Naive B cell (primary cell): ENCODE results near the gene CTSW. TPM values are rescaled to one million over a fixed set of nuclear protein-coding genes. Genes with fewer than 3 reads are reported as not detected.

ENCODE experiments used
- ATAC-seq, 2 donors: fragments of 150-1000 bp; cut with Tn5 transposase; 2 replicates each; pipeline ENCODE4 v1.10.0; 2021; ENCODE audit warnings: low read depth in 2 of 2, mild to moderate bottlenecking in 2 of 2, moderate library complexity in 2 of 2
- DNase-seq: peaks from one replicate; pipeline ENCODE4 v3.0.0; 2022
- H3K27ac Mint-ChIP-seq, 6 donors: one replicate each; pipeline ENCODE4 v1.8.0; 2020 to 2022; ENCODE audit warnings: mild to moderate bottlenecking in 6 of 6, mixed read lengths in 6 of 6, moderate library complexity in 5 of 6, inconsistent platforms in 2 of 6
- H3K27me3 Mint-ChIP-seq, 3 donors: one replicate each; pipeline ENCODE4 v1.8.0; 2021 to 2022; ENCODE audit warnings: mixed read lengths in 3 of 3, mild to moderate bottlenecking in 1 of 3
- H3K36me3 Mint-ChIP-seq, 2 donors: one replicate each; pipeline ENCODE4 v1.8.0; 2020 to 2022; ENCODE audit warnings: mixed read lengths in 2 of 2, inconsistent platforms in 1 of 2, mild to moderate bottlenecking in 1 of 2
- H3K4me1 Mint-ChIP-seq, 3 donors: one replicate each; pipeline ENCODE4 v1.8.0; 2020 to 2022; ENCODE audit warnings: mixed read lengths in 3 of 3, inconsistent platforms in 1 of 3, mild to moderate bottlenecking in 1 of 3, moderate library complexity in 1 of 3
- H3K4me3 Mint-ChIP-seq, 8 donors: one replicate each; pipeline ENCODE4 v1.8.0; 2020 to 2022; ENCODE audit warnings: mild to moderate bottlenecking in 8 of 8, mixed read lengths in 8 of 8, moderate library complexity in 8 of 8, inconsistent platforms in 2 of 8
- H3K9me3 Mint-ChIP-seq, 7 donors: one replicate each; pipeline ENCODE4 v1.8.0; 2020 to 2022; ENCODE audit warnings: mixed read lengths in 7 of 7, mild to moderate bottlenecking in 5 of 7, inconsistent platforms in 2 of 7, moderate library complexity in 1 of 7
- polyA plus RNA-seq, 6 donors: library from polyadenylated mRNA; unstranded; fragments of 300-500 nt; fragmentation: Illumina TruSeq; gene quantifications; one replicate each; pipeline ENCODE4 v1.2.3, GENCODE V29; 2021; ENCODE audit warnings: low read depth in 6 of 6

Gene CTSW
- polyA plus RNA-seq, 6 donors from 2014 or later: 0.68 to 7.2 (median 3.0) TPM

DNA sequence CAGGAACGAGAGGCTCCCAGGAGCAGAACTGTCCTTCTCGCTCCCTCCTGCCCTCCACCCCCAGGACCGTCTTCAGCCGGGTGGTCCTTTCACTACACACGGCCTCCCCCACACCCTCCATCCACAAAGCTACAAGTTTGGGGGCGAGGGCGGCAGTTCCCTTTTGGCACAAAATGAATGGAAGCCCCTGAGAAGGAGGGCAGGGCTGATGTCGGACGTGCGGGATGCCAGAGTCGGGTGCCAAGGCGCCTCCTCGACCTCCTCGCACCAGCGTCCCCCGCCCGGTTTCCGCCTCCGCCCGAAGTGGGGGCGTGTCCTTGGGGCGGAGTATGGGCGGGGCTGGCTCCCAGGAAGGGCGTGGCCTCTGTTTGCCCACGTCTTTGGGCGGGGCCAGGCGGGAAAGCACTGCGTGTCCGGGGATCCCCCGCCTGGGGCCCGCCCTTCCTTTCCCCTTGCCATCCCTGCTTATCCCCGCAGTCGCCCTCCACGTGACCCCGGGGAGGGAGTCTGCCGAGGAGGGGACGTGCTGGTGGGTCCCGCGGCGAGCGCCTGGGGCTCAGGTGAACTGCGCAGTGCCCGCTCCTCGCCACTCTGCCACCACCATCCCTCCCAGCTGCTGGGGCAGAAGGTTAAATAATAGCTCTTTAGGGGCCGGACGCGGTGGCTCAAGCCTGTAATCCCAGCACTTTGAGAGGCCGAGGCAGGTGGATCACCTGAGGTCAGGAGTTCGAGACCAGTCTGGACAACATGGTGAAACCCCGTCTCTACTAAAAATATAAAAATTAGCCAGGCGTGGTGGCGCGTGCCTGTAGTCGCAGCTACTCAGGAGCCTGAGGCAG, 6.1 kb upstream of the CTSW start:
- Mint-ChIP-seq H3K4me3 (peak overlapping the region; percentile 83 to 94 (median 89)), H3K9me3 (no peaks in the 10 kb centered on the region), H3K27me3 (peaks cover 0 to 7% (median 0%) of the 10 kb centered on the region in 3 donors), H3K4me1 (peaks cover 22% of the 10 kb centered on the region in 3 donors), H3K36me3 (no peaks in the 10 kb centered on the region), H3K27ac (peak overlapping the region; percentile 84 to 98 (median 97))
- ATAC-seq (peak; percentile 88 to 92), DNase-seq (peak; percentile 98)

- peaks cover 0 to 4% of the 10 kb centered on the region in 2 donors for H3K36me3 Mint-ChIP-seq
- H3K27ac Mint-ChIP-seq: peak overlapping the region in 1 of 6 donors; percentile 5
- no peak for DNase-seq
- no peaks in the 10 kb centered on the region for H3K9me3 Mint-ChIP-seq
- no peaks in the 10 kb centered on the region for H3K27me3 Mint-ChIP-seq
- H3K4me3 Mint-ChIP-seq: peak overlapping the region in 1 of 8 donors; percentile 27
- no peak for ATAC-seq
- peaks cover 12 to 28% (median 15%) of the 10 kb centered on the region in 3 donors for H3K4me1 Mint-ChIP-seq
Observed at GRCh38 chr11:65880027-65880426, 390 bp downstream of the CTSW start.

DNA sequence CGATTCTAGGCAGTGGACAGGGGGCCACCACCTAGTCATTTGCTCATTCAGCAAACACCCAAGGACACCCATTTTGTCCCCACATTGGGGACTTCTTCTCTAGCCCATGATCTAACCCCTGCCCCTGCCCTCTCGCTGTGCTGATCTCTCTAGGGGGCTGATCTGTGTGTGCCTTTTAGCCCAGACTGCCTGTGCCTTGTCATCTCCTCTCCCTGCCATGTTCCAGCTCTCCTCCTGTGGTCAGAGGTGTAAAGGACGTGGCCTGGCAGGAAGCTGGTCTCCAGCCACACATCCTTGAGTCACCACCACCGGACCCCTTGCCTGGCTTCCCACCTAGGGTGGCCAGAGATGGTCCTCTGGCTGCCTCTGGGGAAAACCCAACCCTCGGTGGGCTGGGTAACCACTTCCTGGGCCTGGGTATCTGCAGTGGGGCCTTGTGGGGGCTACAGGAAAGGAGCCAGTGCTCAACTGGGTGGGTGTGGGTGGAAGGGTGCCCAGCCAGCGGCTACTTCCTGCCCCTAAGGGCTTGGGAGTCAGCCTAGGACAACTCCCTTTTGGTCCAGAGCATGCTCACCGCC, 1.3 kb downstream of the CTSW start:
- no peak overlapping the region for H3K4me3 Mint-ChIP-seq
- H3K27me3 Mint-ChIP-seq: no peaks in the 10 kb centered on the region
- H3K4me1 Mint-ChIP-seq: peaks cover 15 to 32% (median 21%) of the 10 kb centered on the region in 3 donors

GRCh38 chr11:65882120-65883057, 2.8 kb downstream of the CTSW start:
- H3K4me1 Mint-ChIP-seq: peaks cover 23 to 47% (median 33%) of the 10 kb centered on the region in 3 donors
- H3K9me3 Mint-ChIP-seq: no peaks in the 10 kb centered on the region
- H3K27me3 Mint-ChIP-seq: no peaks in the 10 kb centered on the region
- peak overlapping the region in 1 of 8 donors; percentile 44 for H3K4me3 Mint-ChIP-seq
- peak overlapping the region in 2 of 6 donors; percentile 76 to 84 for H3K27ac Mint-ChIP-seq
- ATAC-seq (no peak), DNase-seq (no peak)
- H3K36me3 Mint-ChIP-seq: peaks cover 0 to 4% of the 10 kb centered on the region in 2 donors

More for the DNA sequence above, 1.3 kb downstream of the CTSW start:
- H3K27ac Mint-ChIP-seq: peak overlapping the region in 2 of 6 donors; percentile 80 to 85
- no peaks in the 10 kb centered on the region for H3K9me3 Mint-ChIP-seq
- DNase-seq (no peak), ATAC-seq (no peak)
- peaks cover 0 to 4% of the 10 kb centered on the region in 2 donors for H3K36me3 Mint-ChIP-seq

DNA sequence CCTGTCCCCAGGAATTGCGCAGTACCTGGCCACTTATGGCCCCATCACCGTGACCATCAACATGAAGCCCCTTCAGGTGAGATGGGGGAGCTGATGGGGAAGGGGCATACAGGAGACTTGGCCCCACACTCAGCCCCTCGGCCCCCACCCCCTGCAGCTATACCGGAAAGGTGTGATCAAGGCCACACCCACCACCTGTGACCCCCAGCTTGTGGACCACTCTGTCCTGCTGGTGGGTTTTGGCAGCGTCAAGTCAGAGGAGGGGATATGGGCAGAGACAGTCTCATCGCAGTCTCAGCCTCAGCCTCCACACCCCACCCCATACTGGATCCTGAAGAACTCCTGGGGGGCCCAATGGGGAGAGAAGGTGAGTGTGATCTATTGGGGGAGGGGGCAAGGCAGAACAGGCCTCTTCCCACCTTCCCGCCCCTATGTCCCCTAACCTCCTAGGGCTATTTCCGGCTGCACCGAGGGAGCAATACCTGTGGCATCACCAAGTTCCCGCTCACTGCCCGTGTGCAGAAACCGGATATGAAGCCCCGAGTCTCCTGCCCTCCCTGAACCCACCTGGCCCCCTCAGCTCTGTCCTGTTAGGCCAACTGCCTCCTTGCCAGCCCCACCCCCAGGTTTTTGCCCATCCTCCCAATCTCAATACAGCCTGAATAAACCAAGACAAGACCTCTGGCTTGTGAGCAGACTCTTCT, 3.6 kb downstream of the CTSW start:
- Mint-ChIP-seq H3K27me3 (no peaks in the 10 kb centered on the region), H3K4me3 (no peak overlapping the region), H3K9me3 (no peaks in the 10 kb centered on the region), H3K4me1 (peaks cover 30 to 52% (median 41%) of the 10 kb centered on the region in 3 donors), H3K36me3 (peaks cover 0 to 4% of the 10 kb centered on the region in 2 donors), H3K27ac (peak overlapping the region in 1 of 6 donors; percentile 76)
- no peak for ATAC-seq
- no peak for DNase-seq

DNA sequence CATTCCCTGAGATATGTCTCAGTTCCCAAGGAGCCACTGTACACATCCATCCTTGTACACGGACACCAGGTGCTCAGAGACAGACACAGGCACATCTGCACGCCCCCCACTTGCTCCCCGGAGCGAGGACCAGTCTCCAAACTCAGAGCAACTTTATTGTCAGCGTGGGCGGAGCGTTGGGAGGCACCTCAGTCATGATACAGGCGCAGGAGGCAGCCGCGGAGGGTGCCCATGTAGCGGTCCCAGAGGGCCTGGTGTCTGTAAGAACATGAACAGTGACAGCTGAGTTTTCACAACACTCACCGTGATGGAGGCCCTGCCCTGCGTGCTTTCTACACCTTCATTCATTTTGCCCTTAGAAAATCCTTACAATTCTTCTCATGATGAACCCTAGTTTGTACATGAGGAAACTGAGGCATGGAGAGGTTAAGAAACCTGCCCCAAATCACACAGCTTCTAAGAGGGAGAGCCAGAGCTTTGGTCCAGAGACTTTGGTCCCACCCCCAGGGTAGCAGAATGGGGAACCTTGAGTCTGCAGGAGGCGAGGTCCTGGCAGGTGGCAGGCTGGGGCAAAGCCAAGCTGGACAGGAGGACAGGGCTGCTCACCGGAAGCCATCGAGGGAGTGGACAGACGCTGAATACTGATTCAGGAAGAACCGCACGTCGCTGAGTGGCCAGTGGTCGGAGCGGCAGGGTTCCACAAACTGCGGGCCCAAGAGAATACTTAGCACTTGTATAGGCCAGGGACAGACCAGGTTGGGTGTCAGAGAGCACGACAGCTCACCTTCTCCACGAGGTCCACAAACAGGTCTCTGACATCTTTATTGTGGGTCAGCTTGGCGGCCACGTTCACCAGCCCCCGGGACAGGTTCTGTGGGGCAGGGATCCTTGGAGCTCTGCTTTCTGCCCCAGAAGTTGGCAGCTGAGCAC, 4.4 kb downstream of the CTSW start:
- Mint-ChIP-seq H3K4me1 (peaks cover 37 to 58% (median 49%) of the 10 kb centered on the region in 3 donors), H3K4me3 (peak overlapping the region in 2 of 8 donors; percentile 42 to 70), H3K27me3 (no peaks in the 10 kb centered on the region), H3K27ac (peak overlapping the region in 3 of 6 donors; percentile 49 to 73 (median 69)), H3K9me3 (no peaks in the 10 kb centered on the region), H3K36me3 (peaks cover 0 to 4% of the 10 kb centered on the region in 2 donors)
- DNase-seq: no peak
- no peak for ATAC-seq

DNA sequence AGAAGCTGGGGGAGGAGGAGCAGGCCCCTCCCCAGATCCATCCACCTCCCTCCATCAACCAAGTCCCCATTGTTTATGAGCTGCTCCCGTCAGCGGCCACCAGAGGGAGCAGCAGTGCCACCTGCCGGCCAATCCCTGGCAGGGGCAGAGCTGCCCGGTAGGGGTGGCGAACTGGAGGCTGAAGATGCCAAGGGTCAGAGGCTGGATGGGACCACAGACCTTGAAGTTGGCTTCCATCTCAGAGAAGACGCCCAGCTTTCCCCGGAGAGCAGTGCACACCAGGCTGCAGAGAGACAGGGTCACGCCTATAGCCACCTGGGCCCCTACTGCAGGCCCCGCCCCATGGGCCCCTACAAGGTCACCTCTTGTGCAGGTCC, 5.1 kb downstream of the CTSW start:
- ATAC-seq: peak; percentile 49 to 54
- Mint-ChIP-seq H3K27me3 (no peaks in the 10 kb centered on the region), H3K27ac (peak overlapping the region in 2 of 6 donors; percentile 69 to 73), H3K36me3 (peaks cover 0 to 4% of the 10 kb centered on the region in 2 donors), H3K4me3 (peak overlapping the region in 5 of 8 donors; percentile 15 to 70 (median 47)), H3K9me3 (no peaks in the 10 kb centered on the region), H3K4me1 (peaks cover 43 to 60% (median 56%) of the 10 kb centered on the region in 3 donors)
- peak; percentile 85 for DNase-seq

DNA sequence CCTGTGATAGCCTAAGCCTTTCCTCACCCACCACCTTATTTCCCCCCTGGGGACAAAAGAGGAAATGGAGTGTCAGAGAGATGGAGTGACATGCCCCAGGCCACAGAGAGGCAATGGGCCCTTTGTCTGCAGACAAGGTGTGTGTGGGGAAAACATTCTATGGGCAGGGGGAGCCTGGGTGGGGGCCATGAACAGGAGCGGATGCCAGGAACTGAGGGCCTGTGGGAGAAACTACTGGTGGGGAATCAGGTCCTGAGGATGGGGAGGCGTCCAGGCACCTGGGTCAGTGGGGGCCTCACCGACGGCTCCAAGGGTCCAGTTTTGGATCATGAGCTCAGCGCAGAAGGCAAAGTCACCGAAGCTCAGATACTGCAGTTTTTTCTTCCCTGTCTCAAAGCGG, 5.6 kb downstream of the CTSW start:
- peak overlapping the region in 4 of 6 donors; percentile 38 to 73 (median 61) for H3K27ac Mint-ChIP-seq
- peaks cover 49 to 63% (median 61%) of the 10 kb centered on the region in 3 donors for H3K4me1 Mint-ChIP-seq
- H3K27me3 Mint-ChIP-seq: no peaks in the 10 kb centered on the region
- ATAC-seq (no peak), DNase-seq (no peak)
- no peaks in the 10 kb centered on the region for H3K9me3 Mint-ChIP-seq
- peaks cover 0 to 4% of the 10 kb centered on the region in 2 donors for H3K36me3 Mint-ChIP-seq
- peak overlapping the region in 3 of 8 donors; percentile 47 to 70 (median 57) for H3K4me3 Mint-ChIP-seq

- peak overlapping the region in 6 of 8 donors; percentile 44 to 97 (median 93) for H3K4me3 Mint-ChIP-seq
- H3K4me1 Mint-ChIP-seq: peaks cover 44 to 61% (median 60%) of the 10 kb centered on the region in 3 donors
- H3K9me3 Mint-ChIP-seq: no peaks in the 10 kb centered on the region
- ATAC-seq: no peak
- peaks cover 0 to 4% of the 10 kb centered on the region in 2 donors for H3K36me3 Mint-ChIP-seq
- H3K27ac Mint-ChIP-seq: peak overlapping the region in 1 of 6 donors; percentile 48
- no peak for DNase-seq
- no peaks in the 10 kb centered on the region for H3K27me3 Mint-ChIP-seq
Observed at GRCh38 chr11:65885808-65886536, 6.3 kb downstream of the CTSW start.

- Mint-ChIP-seq H3K4me3 (peak overlapping the region; percentile 90 to 98 (median 95)), H3K27ac (peak overlapping the region; percentile 24 to 100 (median 86)), H3K4me1 (peaks cover 48 to 68% (median 66%) of the 10 kb centered on the region in 3 donors), H3K9me3 (no peaks in the 10 kb centered on the region), H3K27me3 (no peaks in the 10 kb centered on the region), H3K36me3 (peaks cover 0 to 4% of the 10 kb centered on the region in 2 donors)
- ATAC-seq (no peak), DNase-seq (no peak)
Observed at GRCh38 chr11:65886826-65887722, 7.4 kb downstream of the CTSW start.
